22Rv1 (cell line): ENCODE measurements around the gene CALHM2.

Experiments
- CTCF ChIP-seq: fragments of 450-650 bp; IDR thresholded peaks from 2 replicates; pipeline ENCODE4 v1.5.1; 2017; ENCODE audit warnings: mild to moderate bottlenecking
- ZFX ChIP-seq: fragments of 450-650 bp; IDR thresholded peaks from 2 replicates; pipeline ENCODE4 v1.6.1; 2017; ENCODE audit warnings: antibody characterized with exemption, borderline replicate concordance

DNA sequence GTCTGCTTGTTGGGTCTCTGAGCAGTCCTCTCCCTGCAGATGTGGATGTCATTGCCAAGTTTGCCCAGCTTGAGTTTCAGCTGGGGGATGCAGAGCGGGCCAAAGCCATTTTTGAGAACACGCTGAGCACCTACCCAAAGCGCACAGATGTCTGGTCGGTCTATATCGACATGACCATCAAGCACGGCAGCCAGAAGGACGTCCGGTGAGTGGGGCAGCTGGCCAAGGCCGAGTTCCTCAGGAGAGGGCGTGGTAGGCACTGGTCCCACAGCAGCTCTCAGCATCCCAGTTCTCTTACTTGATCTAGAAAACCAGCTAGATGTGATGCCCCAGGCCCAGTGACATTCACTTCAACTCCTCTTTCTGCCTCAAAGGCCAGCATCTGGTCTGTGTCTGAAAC, 7.7 kb downstream of the CALHM2 start:
- TF ChIP-seq CTCF (no peak), ZFX (no peak)
